GM12875 (cell line): ENCODE results near the gene TMEM35B.
"Not testable (repeated sequence)": the region's sequence is repeated elsewhere in the genome, so short reads cannot be mapped to it uniquely, and the experiment has no call there.

Experiments used
- H3K4me3 ChIP-seq: one replicate; pipeline ENCODE4 v1.5.1; 2011; ENCODE audit warnings: low read depth, low read length, control low read depth
- CTCF ChIP-seq: IDR thresholded peaks from 2 replicates; pipeline ENCODE4 v1.5.1; 2011; ENCODE audit warnings: low read depth, mild to moderate bottlenecking, control low read depth, inconsistent platforms, low read length, moderate library complexity, borderline replicate concordance; ENCODE audit not compliant: insufficient read depth

The TMEM35B gene

GRCh38 chr1:34970829-34971228 lies 14.3 kb downstream of the TMEM35B start:
- no peak for TF ChIP-seq CTCF
- no peak overlapping the region for H3K4me3 ChIP-seq

DNA sequence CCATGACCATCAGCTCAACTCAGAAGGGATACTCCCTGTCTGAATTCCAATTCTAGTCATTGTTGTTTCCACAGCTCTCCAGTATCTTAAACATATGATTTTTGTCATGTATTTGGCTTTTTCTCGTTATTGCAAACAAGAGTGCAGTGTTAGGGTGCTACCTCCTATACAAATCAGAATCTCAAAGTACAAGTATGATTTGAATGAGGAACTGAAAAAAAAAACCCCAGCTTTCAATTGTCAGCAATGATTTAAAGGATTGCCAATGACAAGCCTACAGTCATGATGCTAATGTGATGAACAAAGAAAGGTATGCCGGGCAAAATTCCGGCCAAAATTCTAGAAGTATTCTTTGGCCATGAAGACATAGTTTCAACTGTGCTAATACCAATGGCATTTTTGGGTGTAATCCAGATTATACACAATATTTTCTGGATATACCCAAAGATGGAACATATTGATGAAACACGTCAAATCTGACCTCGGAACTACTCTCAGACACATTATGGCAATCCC lies 14.9 kb downstream of the TMEM35B start:
- H3K4me3 ChIP-seq = no peak overlapping the region
- TF ChIP-seq CTCF = no peak

GRCh38 chr1:34968297-34968696 lies 16.9 kb downstream of the TMEM35B start:
- not testable (repeated sequence) for H3K4me3 ChIP-seq

DNA sequence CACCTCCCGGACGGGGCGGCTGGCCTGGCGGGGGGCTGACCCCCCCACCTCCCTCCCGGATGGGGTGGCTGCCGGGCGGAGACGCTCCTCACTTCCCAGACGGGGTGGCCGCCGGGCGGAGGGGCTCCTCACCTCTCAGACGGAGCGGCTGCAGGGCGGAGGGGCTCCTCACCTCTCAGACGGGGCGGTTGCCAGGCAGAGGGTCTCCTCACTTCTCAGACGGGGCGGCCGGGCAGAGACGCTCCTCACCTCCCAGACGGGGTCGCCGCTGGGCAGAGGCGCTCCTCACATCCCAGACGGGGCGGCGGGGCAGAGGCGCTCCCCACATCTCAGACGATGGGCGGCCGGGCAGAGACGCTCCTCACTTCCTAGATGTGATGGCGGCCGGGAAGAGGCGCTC lies 17.5 kb downstream of the TMEM35B start:
- H3K4me3 ChIP-seq = not testable (repeated sequence)

GRCh38 chr1:34965597-34965996 lies 19.6 kb downstream of the TMEM35B start:
- H3K4me3 ChIP-seq = no peak overlapping the region
- TF ChIP-seq CTCF = no peak

DNA sequence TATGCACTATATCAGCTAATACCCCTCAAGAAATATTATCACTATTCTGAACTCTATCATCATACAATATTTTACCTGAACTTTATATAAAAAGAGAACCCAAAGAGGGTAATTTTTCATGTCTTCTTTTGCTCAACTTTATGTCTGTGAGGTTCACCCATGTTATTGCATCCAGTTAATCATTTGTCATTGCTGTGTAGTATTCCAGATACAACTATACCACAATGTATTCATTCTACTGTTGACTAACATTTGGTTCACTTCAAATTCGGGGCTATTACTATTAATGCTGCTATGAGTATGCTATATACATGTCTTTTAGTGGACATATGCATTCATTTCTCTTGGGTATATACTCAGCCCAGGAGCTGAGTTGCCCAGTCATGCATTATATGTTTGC lies 34.7 kb downstream of the TMEM35B start:
- TF ChIP-seq CTCF = no peak
- no peak overlapping the region for H3K4me3 ChIP-seq

DNA sequence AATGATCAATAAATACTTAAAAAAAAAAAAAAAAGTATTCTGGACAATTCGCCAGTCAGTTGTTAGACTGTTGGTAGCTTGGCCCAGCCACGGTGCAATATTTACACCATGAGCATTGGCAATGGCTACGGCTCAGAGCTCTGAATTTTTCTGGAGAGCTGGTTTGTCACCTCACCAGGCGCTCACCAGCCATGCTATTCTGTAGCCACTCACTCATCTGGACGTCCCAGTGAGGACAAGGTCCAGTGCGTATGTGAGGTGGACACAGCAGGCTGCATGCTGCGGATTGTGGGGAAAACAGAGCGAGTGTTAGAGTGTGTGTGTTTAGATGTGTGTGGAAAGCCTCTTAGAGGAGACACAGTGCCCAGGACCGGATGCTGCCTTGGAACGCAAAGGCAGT lies 36.4 kb downstream of the TMEM35B start:
- not testable (repeated sequence) for H3K4me3 ChIP-seq

GRCh38 chr1:34947641-34948314 lies 37.4 kb downstream of the TMEM35B start:
- H3K4me3 ChIP-seq = not testable (repeated sequence)

DNA sequence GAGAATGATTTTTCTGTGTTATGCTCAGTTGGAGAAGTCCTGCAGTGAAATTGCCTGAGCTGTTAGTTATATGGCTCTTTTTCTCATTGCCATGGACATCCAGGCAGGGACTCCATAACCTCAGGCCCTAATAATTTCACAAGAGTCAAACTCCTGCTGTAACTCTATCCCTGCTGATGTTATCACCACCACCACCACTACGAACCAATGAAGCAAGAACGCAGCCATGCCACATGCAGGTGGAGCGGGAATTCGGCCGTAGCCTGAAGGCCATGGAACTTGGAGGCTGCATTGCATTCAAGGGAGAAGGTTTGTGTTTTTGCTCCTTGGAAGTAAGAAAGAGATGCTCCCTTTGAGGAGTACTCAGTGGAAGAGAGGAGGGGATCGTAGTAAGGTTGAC lies 38.9 kb downstream of the TMEM35B start:
- no peak overlapping the region for H3K4me3 ChIP-seq
- no peak for TF ChIP-seq CTCF

DNA sequence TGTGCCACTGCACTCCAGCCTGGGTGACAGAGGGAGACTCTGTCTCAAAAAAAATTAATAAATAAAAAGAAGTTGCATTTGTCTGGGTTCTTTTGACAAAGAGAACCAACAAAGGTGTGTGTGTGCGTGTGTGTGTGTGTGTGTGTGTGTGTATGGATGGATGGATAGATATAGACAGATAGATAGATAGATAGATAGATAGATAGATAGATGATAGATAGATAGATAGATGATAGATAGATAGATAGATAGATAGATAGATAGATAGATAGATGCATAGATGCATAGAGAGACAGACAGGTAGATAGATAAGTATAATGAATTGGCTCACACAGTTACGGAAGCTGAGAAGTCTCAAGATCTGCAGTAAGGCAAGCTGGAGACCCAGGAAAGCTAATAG lies 43.3 kb downstream of the TMEM35B start:
- not testable (repeated sequence) for H3K4me3 ChIP-seq
